GM23338 (cell line): ENCODE data around the gene CD40LG.

Experiments used
- EZH2 ChIP-seq: fragments of 200-600 bp; sonication (generic); IDR thresholded peaks from one replicate; pipeline ENCODE4 v1.8.0; 2017; ENCODE audit warnings: antibody characterized with exemption, mild to moderate bottlenecking, low read depth; ENCODE audit not compliant: unreplicated experiment
- EZH2phosphoT487 ChIP-seq: fragments of 200-600 bp; sonication (generic); IDR thresholded peaks from one replicate; pipeline ENCODE4 v1.8.1; 2018; ENCODE audit warnings: antibody characterized with exemption; ENCODE audit not compliant: unreplicated experiment
- JUNB ChIP-seq: IDR thresholded peaks from one replicate; pipeline ENCODE4 v1.6.1; 2016; ENCODE audit warnings: antibody characterized with exemption; ENCODE audit not compliant: unreplicated experiment
- NANOG ChIP-seq: IDR thresholded peaks from 2 replicates; pipeline ENCODE4 v1.6.1; 2016; ENCODE audit warnings: antibody characterized with exemption, borderline replicate concordance
- POLR2AphosphoS5 ChIP-seq: IDR thresholded peaks from 2 replicates; pipeline ENCODE4 v1.6.1; 2016; ENCODE audit warnings: antibody characterized with exemption, low read depth
- STAT1 ChIP-seq: IDR thresholded peaks from one replicate; pipeline ENCODE4 v1.6.1; 2016; ENCODE audit warnings: antibody characterized with exemption; ENCODE audit not compliant: unreplicated experiment
- ZNF114 ChIP-seq: fragments of 250-450 bp; sonication (Bioruptor Pico); IDR thresholded peaks from 2 replicates; pipeline ENCODE4 v1.5.0; 2020; ENCODE audit warnings: mild to moderate bottlenecking, moderate library complexity
- ZNF331 ChIP-seq: fragments of 250-450 bp; sonication (Bioruptor Pico); IDR thresholded peaks from 2 replicates; pipeline ENCODE4 v1.5.0; 2020; ENCODE audit warnings: low read depth, mild to moderate bottlenecking, moderate library complexity
- TF ChIP-seq, protein P1 (sequence below), 2 experiments: fragments of 200-600 bp in 1 of 2; sonication (generic) in 1 of 2; conservative IDR thresholded peaks; 2 replicates each; pipeline versions ENCODE4 v1.5.1 to v1.6.1; 2016 to 2017; ENCODE audit warnings: antibody characterized with exemption in 2 of 2, low read depth in 2 of 2, mild to moderate bottlenecking in 2 of 2, moderate library complexity in 1 of 2
- TF ChIP-seq, protein P2 (sequence below): IDR thresholded peaks from one replicate; pipeline ENCODE4 v1.6.1; 2018; ENCODE audit warnings: antibody characterized with exemption; ENCODE audit not compliant: unreplicated experiment
- TF ChIP-seq, protein P3 (sequence below): fragments of 250-450 bp; sonication (Bioruptor Pico); IDR thresholded peaks from 2 replicates; pipeline ENCODE4 v1.5.0; 2020; ENCODE audit warnings: mild to moderate bottlenecking, moderate library complexity
- TF ChIP-seq, protein P4 (sequence below): IDR thresholded peaks from 2 replicates; pipeline ENCODE4 v1.6.1; 2016; ENCODE audit warnings: antibody characterized with exemption

- TF ChIP-seq, protein P1, sequence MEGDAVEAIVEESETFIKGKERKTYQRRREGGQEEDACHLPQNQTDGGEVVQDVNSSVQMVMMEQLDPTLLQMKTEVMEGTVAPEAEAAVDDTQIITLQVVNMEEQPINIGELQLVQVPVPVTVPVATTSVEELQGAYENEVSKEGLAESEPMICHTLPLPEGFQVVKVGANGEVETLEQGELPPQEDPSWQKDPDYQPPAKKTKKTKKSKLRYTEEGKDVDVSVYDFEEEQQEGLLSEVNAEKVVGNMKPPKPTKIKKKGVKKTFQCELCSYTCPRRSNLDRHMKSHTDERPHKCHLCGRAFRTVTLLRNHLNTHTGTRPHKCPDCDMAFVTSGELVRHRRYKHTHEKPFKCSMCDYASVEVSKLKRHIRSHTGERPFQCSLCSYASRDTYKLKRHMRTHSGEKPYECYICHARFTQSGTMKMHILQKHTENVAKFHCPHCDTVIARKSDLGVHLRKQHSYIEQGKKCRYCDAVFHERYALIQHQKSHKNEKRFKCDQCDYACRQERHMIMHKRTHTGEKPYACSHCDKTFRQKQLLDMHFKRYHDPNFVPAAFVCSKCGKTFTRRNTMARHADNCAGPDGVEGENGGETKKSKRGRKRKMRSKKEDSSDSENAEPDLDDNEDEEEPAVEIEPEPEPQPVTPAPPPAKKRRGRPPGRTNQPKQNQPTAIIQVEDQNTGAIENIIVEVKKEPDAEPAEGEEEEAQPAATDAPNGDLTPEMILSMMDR (conservative IDR thresholded peaks at IDR 0.05; ENCODE audit: low read depth in 2 of 2), result no peak
- TF ChIP-seq EZH2 (no peak), POLR2AphosphoS5 (no peak), EZH2phosphoT487 (no peak), ZNF331 (CRISPR knock-in tag) (no peak), NANOG (no peak), JUNB (no peak), ZNF114 (no peak), STAT1 (no peak)
- TF ChIP-seq, protein P2, sequence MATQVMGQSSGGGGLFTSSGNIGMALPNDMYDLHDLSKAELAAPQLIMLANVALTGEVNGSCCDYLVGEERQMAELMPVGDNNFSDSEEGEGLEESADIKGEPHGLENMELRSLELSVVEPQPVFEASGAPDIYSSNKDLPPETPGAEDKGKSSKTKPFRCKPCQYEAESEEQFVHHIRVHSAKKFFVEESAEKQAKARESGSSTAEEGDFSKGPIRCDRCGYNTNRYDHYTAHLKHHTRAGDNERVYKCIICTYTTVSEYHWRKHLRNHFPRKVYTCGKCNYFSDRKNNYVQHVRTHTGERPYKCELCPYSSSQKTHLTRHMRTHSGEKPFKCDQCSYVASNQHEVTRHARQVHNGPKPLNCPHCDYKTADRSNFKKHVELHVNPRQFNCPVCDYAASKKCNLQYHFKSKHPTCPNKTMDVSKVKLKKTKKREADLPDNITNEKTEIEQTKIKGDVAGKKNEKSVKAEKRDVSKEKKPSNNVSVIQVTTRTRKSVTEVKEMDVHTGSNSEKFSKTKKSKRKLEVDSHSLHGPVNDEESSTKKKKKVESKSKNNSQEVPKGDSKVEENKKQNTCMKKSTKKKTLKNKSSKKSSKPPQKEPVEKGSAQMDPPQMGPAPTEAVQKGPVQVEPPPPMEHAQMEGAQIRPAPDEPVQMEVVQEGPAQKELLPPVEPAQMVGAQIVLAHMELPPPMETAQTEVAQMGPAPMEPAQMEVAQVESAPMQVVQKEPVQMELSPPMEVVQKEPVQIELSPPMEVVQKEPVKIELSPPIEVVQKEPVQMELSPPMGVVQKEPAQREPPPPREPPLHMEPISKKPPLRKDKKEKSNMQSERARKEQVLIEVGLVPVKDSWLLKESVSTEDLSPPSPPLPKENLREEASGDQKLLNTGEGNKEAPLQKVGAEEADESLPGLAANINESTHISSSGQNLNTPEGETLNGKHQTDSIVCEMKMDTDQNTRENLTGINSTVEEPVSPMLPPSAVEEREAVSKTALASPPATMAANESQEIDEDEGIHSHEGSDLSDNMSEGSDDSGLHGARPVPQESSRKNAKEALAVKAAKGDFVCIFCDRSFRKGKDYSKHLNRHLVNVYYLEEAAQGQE, result no peak
- TF ChIP-seq, protein P3, sequence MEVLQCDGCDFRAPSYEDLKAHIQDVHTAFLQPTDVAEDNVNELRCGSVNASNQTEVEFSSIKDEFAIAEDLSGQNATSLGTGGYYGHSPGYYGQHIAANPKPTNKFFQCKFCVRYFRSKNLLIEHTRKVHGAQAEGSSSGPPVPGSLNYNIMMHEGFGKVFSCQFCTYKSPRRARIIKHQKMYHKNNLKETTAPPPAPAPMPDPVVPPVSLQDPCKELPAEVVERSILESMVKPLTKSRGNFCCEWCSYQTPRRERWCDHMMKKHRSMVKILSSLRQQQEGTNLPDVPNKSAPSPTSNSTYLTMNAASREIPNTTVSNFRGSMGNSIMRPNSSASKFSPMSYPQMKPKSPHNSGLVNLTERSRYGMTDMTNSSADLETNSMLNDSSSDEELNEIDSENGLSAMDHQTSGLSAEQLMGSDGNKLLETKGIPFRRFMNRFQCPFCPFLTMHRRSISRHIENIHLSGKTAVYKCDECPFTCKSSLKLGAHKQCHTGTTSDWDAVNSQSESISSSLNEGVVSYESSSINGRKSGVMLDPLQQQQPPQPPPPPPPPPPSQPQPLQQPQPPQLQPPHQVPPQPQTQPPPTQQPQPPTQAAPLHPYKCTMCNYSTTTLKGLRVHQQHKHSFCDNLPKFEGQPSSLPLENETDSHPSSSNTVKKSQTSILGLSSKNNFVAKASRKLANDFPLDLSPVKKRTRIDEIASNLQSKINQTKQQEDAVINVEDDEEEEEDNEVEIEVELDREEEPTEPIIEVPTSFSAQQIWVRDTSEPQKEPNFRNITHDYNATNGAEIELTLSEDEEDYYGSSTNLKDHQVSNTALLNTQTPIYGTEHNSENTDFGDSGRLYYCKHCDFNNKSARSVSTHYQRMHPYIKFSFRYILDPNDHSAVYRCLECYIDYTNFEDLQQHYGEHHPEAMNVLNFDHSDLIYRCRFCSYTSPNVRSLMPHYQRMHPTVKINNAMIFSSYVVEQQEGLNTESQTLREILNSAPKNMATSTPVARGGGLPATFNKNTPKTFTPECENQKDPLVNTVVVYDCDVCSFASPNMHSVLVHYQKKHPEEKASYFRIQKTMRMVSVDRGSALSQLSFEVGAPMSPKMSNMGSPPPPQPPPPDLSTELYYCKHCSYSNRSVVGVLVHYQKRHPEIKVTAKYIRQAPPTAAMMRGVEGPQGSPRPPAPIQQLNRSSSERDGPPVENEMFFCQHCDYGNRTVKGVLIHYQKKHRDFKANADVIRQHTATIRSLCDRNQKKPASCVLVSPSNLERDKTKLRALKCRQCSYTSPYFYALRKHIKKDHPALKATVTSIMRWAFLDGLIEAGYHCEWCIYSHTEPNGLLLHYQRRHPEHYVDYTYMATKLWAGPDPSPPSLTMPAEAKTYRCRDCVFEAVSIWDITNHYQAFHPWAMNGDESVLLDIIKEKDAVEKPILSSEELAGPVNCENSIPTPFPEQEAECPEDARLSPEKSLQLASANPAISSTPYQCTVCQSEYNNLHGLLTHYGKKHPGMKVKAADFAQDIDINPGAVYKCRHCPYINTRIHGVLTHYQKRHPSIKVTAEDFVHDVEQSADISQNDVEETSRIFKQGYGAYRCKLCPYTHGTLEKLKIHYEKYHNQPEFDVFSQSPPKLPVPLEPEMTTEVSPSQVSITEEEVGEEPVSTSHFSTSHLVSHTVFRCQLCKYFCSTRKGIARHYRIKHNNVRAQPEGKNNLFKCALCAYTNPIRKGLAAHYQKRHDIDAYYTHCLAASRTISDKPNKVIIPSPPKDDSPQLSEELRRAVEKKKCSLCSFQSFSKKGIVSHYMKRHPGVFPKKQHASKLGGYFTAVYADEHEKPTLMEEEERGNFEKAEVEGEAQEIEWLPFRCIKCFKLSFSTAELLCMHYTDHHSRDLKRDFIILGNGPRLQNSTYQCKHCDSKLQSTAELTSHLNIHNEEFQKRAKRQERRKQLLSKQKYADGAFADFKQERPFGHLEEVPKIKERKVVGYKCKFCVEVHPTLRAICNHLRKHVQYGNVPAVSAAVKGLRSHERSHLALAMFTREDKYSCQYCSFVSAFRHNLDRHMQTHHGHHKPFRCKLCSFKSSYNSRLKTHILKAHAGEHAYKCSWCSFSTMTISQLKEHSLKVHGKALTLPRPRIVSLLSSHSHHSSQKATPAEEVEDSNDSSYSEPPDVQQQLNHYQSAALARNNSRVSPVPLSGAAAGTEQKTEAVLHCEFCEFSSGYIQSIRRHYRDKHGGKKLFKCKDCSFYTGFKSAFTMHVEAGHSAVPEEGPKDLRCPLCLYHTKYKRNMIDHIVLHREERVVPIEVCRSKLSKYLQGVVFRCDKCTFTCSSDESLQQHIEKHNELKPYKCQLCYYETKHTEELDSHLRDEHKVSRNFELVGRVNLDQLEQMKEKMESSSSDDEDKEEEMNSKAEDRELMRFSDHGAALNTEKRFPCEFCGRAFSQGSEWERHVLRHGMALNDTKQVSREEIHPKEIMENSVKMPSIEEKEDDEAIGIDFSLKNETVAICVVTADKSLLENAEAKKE (CRISPR knock-in tag), result no peak
- TF ChIP-seq, protein P4, sequence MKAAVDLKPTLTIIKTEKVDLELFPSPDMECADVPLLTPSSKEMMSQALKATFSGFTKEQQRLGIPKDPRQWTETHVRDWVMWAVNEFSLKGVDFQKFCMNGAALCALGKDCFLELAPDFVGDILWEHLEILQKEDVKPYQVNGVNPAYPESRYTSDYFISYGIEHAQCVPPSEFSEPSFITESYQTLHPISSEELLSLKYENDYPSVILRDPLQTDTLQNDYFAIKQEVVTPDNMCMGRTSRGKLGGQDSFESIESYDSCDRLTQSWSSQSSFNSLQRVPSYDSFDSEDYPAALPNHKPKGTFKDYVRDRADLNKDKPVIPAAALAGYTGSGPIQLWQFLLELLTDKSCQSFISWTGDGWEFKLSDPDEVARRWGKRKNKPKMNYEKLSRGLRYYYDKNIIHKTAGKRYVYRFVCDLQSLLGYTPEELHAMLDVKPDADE, result no peak
Observed at GRCh38 chrX:136625246-136625645, 22.7 kb upstream of the CD40LG start.
